Activated T-cell treated with anti-CD3 and anti-CD28 coated beads, Interleukin-2, amount 50 U/mL, for 4 hours (primary cell): ENCODE data around the gene TRA2B. TPM values are rescaled to one million over a fixed set of nuclear protein-coding genes. Genes with fewer than 3 reads are reported as not detected.

ENCODE experiments used
- ATAC-seq, 2 donors: fragments of 200-7000 bp; cut with Tn5 transposase; one replicate each; pipeline ENCODE4 v1.10.0; 2021
- DNase-seq: peaks from one replicate; pipeline ENCODE4 v3.0.0-alpha.2; 2020
- H3K27me3 Mint-ChIP-seq: one replicate; pipeline ENCODE4 v1.8.0; 2021; ENCODE audit warnings: low read depth, mixed read lengths
- H3K36me3 Mint-ChIP-seq: one replicate; pipeline ENCODE4 v1.8.0; 2022; ENCODE audit warnings: mixed read lengths; ENCODE audit not compliant: insufficient read depth
- H3K4me1 Mint-ChIP-seq: one replicate; pipeline ENCODE4 v1.8.0; 2021; ENCODE audit warnings: low read depth, mixed read lengths
- H3K4me3 Mint-ChIP-seq: one replicate; pipeline ENCODE4 v1.8.0; 2021; ENCODE audit warnings: mild to moderate bottlenecking, moderate library complexity, mixed read lengths
- H3K9me3 Mint-ChIP-seq: one replicate; pipeline ENCODE4 v1.8.0; 2021; ENCODE audit warnings: mixed read lengths
- total RNA-seq, 3 donors: library from RNA; stranded (reverse); gene quantifications; one replicate each; pipeline ENCODE4 v1.2.1, GENCODE V29; 2021

TRA2B gene
- total RNA-seq, 3 donors from 2014 or later: 348 to 373 (median 355) TPM

GRCh38 chr3:185900228-185900627 is 37.6 kb downstream of the TRA2B start:
- no peak overlapping the region for H3K4me3 Mint-ChIP-seq
- H3K36me3 Mint-ChIP-seq: no peaks in the 10 kb centered on the region
- peaks cover 3% of the 10 kb centered on the region for H3K27me3 Mint-ChIP-seq
- ATAC-seq (no peak), DNase-seq (no peak)
- H3K4me1 Mint-ChIP-seq: no peaks in the 10 kb centered on the region
- peaks cover 11% of the 10 kb centered on the region for H3K9me3 Mint-ChIP-seq

DNA sequence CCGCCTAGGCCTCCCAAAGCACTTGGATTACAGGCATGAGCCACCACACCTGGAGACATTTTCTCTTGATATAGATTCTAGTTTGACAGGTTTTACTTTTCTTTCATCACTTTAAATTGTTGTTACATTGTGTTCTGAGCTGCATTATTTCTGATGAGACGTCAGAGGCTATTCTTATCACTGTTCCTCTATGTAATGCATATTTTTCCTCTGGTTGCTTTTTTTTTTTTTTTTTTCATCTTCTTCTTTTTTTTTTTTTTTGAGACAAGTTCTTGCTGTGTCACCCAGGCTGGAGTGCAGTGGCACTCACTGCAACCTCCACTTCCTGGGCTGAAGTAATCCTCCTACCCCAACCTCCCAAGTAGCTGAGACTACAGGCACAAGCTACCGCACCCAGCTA is 41.2 kb downstream of the TRA2B start:
- H3K9me3 Mint-ChIP-seq: peaks cover 11% of the 10 kb centered on the region
- peaks cover 6% of the 10 kb centered on the region for H3K27me3 Mint-ChIP-seq
- H3K4me1 Mint-ChIP-seq: no peaks in the 10 kb centered on the region
- H3K4me3 Mint-ChIP-seq: no peak overlapping the region
- ATAC-seq: no peak
- no peak for DNase-seq
- no peaks in the 10 kb centered on the region for H3K36me3 Mint-ChIP-seq

- Mint-ChIP-seq H3K4me1 (no peaks in the 10 kb centered on the region), H3K4me3 (no peak overlapping the region), H3K27me3 (peaks cover 6% of the 10 kb centered on the region), H3K36me3 (no peaks in the 10 kb centered on the region), H3K9me3 (no peaks in the 10 kb centered on the region)
- DNase-seq: no peak
- ATAC-seq: no peak
Measured at GRCh38 chr3:185887066-185887465, 50.7 kb downstream of the TRA2B start.

DNA sequence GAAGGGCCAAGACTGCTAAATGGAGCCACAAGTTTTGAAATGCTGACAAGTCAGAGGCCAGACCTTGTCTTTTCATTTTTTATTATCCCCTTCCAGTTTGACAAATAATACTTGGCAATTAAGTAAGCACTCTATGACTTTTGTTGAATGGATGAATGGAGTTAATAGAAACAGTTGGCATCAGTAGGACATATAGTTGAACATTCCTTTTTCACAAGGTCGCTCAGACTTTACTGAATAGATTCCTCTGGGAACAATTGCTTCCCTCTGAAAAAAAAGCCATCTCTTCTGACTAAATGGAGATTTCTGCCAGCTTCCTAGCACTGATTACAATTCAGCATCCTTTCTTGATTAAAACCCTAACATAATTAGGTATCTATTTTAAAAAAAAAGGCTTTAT is 53.2 kb downstream of the TRA2B start:
- H3K27me3 Mint-ChIP-seq: peaks cover 13% of the 10 kb centered on the region
- H3K4me3 Mint-ChIP-seq: no peak overlapping the region
- peaks cover 2% of the 10 kb centered on the region for H3K4me1 Mint-ChIP-seq
- DNase-seq: no peak
- H3K36me3 Mint-ChIP-seq: no peaks in the 10 kb centered on the region
- ATAC-seq: no peak
- no peaks in the 10 kb centered on the region for H3K9me3 Mint-ChIP-seq

DNA sequence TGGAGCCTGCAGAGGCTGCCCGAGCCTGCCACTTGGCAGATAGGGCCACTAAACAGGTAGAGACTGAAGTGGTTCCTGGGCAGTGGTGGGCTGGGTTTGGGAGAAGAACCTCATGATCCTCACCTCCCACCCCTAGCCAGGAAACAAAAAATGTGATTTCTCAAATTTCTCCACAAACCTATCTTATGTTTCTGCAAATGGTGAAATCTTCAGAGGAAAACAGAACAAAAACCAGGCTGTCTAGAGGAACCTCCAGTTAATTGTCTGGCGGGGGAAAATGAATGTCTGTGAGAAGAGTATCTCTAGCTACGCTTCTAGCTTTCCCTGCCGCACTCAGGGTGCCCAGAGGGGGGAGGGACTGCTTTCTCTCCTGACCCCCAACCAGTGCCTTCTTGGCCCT is 55.9 kb downstream of the TRA2B start:
- no peaks in the 10 kb centered on the region for H3K36me3 Mint-ChIP-seq
- no peak for DNase-seq
- H3K9me3 Mint-ChIP-seq: no peaks in the 10 kb centered on the region
- H3K4me3 Mint-ChIP-seq: no peak overlapping the region
- peaks cover 2% of the 10 kb centered on the region for H3K4me1 Mint-ChIP-seq
- peaks cover 12% of the 10 kb centered on the region for H3K27me3 Mint-ChIP-seq
- ATAC-seq: no peak

DNA sequence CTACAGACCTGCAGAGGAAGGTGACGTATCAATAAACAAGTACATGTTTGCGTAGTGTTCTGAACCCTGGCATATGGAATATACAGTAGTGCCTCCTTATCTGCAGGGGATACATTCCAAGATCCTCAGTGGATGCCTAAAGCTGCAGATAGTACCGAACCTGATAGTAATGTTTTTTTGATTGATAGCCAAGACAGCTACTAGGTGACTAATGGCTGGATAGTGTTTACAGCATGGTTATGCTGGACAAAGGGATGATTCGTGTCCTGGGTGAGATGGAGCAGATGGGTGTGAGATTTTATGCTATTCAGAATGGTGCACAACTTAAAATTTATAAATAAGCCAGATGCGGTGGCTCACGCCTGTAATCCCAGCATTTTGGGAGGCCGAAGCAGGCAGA is 57.2 kb downstream of the TRA2B start:
- no peaks in the 10 kb centered on the region for H3K36me3 Mint-ChIP-seq
- H3K27me3 Mint-ChIP-seq: peaks cover 9% of the 10 kb centered on the region
- peaks cover 2% of the 10 kb centered on the region for H3K4me1 Mint-ChIP-seq
- H3K4me3 Mint-ChIP-seq: no peak overlapping the region
- no peaks in the 10 kb centered on the region for H3K9me3 Mint-ChIP-seq
- no peak for DNase-seq
- ATAC-seq: no peak

GRCh38 chr3:185878920-185879319 is 58.9 kb downstream of the TRA2B start:
- no peak overlapping the region for H3K4me3 Mint-ChIP-seq
- H3K36me3 Mint-ChIP-seq: no peaks in the 10 kb centered on the region
- H3K9me3 Mint-ChIP-seq: no peaks in the 10 kb centered on the region
- ATAC-seq (no peak), DNase-seq (no peak)
- peaks cover 2% of the 10 kb centered on the region for H3K4me1 Mint-ChIP-seq
- H3K27me3 Mint-ChIP-seq: peaks cover 9% of the 10 kb centered on the region

GRCh38 chr3:185874119-185874518 is 63.7 kb downstream of the TRA2B start:
- peaks cover 6% of the 10 kb centered on the region for H3K27me3 Mint-ChIP-seq
- DNase-seq (no peak), ATAC-seq (no peak)
- H3K4me3 Mint-ChIP-seq: no peak overlapping the region
- H3K9me3 Mint-ChIP-seq: no peaks in the 10 kb centered on the region
- H3K4me1 Mint-ChIP-seq: no peaks in the 10 kb centered on the region
- H3K36me3 Mint-ChIP-seq: no peaks in the 10 kb centered on the region

- DNase-seq (no peak), ATAC-seq (no peak)
- H3K9me3 Mint-ChIP-seq: no peaks in the 10 kb centered on the region
- H3K27me3 Mint-ChIP-seq: peaks cover 13% of the 10 kb centered on the region
- H3K4me1 Mint-ChIP-seq: no peaks in the 10 kb centered on the region
- no peaks in the 10 kb centered on the region for H3K36me3 Mint-ChIP-seq
- no peak overlapping the region for H3K4me3 Mint-ChIP-seq
Measured at GRCh38 chr3:185867650-185868049, 70.2 kb downstream of the TRA2B start.

DNA sequence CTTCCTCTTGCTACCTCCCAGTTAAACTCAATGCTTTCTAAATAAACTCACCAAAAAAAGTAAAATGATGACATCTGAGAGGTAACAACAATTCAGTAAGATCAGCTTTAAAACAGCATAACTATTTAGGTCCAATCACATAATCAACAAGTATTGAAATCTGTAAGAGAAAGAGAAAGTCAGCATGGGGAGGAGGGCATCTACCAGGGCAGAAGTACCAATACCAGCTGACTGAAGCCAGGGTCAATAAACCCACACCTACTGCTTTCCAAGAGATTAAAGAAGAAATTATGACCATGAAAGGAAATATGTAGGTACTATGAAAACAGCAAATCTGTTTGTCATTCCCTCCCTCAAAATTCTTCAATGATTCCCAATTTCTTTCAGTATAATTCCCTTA is 70.8 kb downstream of the TRA2B start:
- ATAC-seq (no peak), DNase-seq (no peak)
- Mint-ChIP-seq H3K9me3 (no peaks in the 10 kb centered on the region), H3K4me1 (no peaks in the 10 kb centered on the region), H3K27me3 (peaks cover 13% of the 10 kb centered on the region), H3K4me3 (no peak overlapping the region), H3K36me3 (no peaks in the 10 kb centered on the region)

DNA sequence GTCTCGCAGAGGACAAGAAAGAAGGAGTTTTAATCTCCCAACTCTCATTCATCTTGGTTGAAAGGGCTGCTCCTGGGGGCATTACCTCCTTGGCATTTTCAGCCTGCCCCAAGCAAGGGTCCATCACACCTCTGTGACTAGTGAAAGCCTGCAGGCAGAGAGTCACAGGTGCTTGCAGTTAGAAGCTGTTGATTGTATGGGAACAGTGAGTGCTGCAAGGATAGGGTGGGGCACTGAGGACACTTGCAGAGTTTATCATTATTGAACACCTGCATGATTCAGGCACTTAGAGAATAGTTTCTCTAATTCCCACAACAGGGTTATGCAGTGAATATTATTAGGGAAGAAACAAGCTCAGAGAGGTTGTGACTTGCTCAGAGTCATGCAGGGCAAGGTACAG is 71.3 kb downstream of the TRA2B start:
- Mint-ChIP-seq H3K27me3 (peaks cover 13% of the 10 kb centered on the region), H3K4me3 (no peak overlapping the region), H3K9me3 (no peaks in the 10 kb centered on the region), H3K36me3 (no peaks in the 10 kb centered on the region), H3K4me1 (no peaks in the 10 kb centered on the region)
- ATAC-seq (no peak), DNase-seq (no peak)

Other genes starting within 250 kb of the TRA2B start
- under 1 TPM; 0.43 to 0.79 (median 0.53) TPM for gene IGF2BP2, start 113.0 kb downstream of the TRA2B start, total RNA-seq
- 1 to 10 TPM in 1 of 3 donors, under 1 TPM in 2; 0.66 to 1.2 (median 0.81) TPM for gene ETV5, start 171.1 kb upstream of the TRA2B start, total RNA-seq